GM19025 (cell line): Measurements from ENCODE around the gene SLAMF1.
"Not testable (repeated sequence)": the region's sequence is repeated elsewhere in the genome, so short reads cannot be mapped to it uniquely, and the experiment has no call there.

Source experiments
- ATAC-seq: cut with Tn5 transposase; IDR thresholded peaks from one replicate; pipeline ENCODE4 v1.9.1; 2021; ENCODE audit warnings: mild to moderate bottlenecking, low read depth, moderate library complexity; ENCODE audit not compliant: unreplicated experiment

The SLAMF1 gene

GRCh38 chr1:160567858-160568682 is 78.8 kb downstream of the SLAMF1 start:
- ATAC-seq, result no peak

GRCh38 chr1:160567341-160567740 is 79.5 kb downstream of the SLAMF1 start:
- ATAC-seq, result no peak

- ATAC-seq, result no peak
Measured at GRCh38 chr1:160565564-160565963, 81.3 kb downstream of the SLAMF1 start.

- ATAC-seq, result not testable (repeated sequence)
Measured at GRCh38 chr1:160563230-160563629, 83.6 kb downstream of the SLAMF1 start.

GRCh38 chr1:160562745-160563144 is 84.1 kb downstream of the SLAMF1 start:
- not testable (repeated sequence) for ATAC-seq

- no peak for ATAC-seq
Measured at GRCh38 chr1:160560806-160561205, 86.0 kb downstream of the SLAMF1 start.

GRCh38 chr1:160560045-160560705 is 86.7 kb downstream of the SLAMF1 start:
- ATAC-seq, result no peak

- ATAC-seq, result not testable (repeated sequence)
Measured at GRCh38 chr1:160559437-160559836, 87.4 kb downstream of the SLAMF1 start.

- ATAC-seq, result no peak
Measured at GRCh38 chr1:160558660-160559380, 88.0 kb downstream of the SLAMF1 start.
